GM21528 (cell line): ENCODE data around the gene FYN.

Experiments
- ATAC-seq: cut with Tn5 transposase; IDR thresholded peaks from one replicate; pipeline ENCODE4 v1.9.1; 2021; ENCODE audit warnings: mild to moderate bottlenecking, moderate library complexity; ENCODE audit not compliant: unreplicated experiment, low FRiP score

Gene FYN

DNA sequence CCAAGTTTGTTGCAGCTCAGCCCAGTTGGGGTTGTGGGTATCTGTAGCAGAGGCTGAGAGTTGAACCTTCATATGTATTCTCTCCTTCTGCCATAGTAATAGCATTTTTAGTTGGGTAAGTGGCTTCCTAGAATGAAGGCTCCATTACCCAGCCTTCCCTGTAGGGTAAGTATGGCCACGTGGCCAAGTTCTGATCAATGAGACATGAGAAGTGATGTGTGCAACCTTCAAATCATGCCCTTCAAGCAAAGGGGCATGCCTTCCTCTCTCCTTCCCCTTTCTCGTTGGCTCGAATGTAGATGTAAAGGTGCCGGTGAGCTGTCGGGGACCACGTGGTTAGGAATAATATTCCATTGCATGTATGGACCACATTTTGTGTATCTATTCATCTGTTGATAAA, 254.8 kb downstream of the FYN start:
- ATAC-seq = no peak

DNA sequence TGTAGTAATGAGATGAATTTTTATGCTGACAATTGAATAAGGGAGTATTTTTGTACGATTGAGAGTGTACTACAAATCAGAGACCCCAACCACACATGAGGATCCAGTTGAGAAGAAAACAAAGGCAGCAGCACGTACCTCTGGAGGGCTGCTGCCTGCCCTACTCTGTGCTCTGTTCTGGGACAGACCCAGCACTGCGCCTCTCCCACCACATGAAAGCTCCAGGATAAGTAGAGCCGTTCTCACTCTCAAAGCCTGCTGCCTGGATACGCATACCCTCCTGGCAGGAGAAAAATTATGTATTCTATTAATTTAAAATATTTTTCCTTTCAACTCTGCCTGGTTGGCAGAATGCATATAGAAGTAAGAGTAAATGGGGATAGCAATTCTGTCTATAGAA, 256.1 kb downstream of the FYN start:
- ATAC-seq = no peak

DNA sequence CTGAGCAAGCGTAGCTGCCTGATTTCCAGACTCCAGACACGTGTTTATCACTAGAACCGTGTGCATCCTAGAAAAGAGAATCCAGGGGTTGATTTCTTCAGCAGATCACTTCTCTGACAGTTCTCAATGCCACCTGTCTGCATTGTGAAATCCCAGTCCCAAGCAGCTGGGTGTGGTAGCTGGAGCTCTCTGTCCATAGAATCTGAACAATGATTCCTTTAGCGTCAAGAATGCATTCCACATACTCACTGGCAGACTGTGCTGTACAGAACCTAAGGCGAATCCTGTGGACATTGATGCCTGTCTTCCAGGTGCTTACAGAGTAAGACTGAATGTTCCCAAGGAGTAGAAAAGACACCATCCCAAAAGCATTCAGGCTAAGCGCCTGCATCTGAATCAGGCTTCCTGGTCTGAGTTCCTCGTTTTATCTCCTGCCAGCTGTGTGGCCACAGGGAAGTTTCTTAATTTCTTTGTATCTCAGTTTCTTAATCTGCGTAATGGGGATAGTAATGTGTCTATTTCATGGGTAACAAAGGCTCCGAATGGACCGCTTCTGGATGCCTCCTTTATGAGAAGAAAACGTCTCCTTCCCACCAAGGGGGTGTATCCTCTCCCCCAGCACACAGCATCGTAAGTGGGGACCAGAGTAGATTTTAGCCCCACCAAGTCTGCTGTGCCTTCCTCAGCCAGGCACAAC, 257.2 kb downstream of the FYN start:
- no peak for ATAC-seq

DNA sequence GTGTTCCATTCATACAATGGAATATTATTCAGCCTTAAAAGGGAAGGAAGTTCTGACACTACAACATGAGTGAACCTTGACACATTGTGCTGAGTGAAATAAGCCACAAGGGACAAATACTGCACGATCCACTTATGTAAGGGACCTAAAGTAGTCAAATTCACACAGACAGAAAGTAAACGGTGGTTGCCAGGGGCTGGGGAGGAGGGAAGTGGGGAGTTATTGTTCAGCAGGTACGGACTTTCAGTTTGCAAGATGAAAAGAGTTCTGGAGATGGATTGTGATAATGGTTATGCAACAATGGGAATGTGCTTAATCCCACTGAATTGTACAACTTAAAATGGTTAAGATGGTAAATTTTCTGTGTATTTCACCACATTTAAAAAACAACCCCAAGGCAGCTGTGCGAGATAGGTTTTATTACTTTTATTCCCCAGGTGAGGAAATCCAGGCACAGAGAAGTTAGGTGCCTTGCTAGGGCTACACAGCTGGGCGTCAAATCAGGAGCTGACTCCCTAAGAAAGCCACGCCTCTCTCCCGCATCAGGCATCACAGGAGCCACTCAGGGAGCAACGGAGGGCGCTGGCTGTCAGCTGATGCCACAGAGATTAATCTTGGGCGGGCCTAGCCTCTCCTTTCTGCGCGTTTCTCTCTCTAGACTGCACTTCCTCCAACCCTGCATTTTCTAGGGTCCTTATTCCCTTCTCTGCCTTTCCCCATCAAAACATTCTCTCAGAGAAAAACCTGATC, 258.2 kb downstream of the FYN start:
- no peak for ATAC-seq

DNA sequence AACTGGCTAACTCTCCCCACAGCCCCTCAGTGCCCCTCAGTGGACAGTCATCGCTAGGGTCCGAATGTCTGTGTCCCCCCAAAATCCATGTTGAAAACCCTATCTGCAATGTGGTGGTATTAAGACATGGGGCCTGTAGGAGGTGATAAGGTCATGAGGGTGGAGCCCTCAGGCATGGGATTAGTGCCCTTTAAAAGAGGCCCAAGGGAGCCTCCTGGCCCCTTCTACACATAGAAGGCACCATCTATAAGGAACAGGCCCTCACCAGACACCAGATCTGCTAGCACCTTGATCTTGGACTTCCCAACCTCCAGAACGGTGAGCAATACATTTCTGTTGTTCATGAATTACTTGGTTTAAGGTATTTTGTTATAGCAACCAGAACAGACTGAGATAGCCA, 260.9 kb downstream of the FYN start:
- no peak for ATAC-seq

DNA sequence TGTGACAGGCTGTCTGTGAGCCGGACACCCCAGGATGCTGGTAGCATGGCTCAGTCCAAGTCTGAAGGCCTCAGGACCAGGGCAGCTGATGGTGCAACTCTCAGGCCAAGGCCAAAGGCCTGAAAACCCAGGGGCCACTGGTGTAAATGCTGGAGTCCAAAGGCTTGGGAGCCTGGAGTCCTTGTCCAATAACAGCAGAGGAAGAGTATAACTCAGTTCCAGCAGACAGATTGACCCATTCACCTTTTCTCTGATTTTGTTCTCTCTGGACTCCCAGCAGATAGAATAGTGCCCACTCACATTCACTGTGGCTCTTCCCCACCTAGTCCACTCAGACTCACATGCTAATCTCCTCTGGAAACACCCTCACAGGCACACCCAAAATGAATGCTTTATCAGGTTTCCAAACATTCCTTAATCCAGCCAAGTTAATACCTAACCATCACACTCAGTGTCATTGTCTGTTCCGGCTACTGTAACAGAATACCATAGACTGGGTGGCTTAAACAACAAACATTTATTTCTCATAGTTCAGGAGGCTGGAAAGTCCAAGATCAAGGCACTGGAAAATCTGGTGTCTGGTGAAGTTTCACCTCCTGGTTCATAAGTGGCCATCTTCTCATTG, 262.6 kb downstream of the FYN start:
- ATAC-seq = no peak
